Activated CD8-positive, alpha-beta T cell treated with anti-CD3 and anti-CD28 coated beads for 36 hours (primary cell): Measurements from ENCODE around the gene ACSL3. TPM values are rescaled to one million over a fixed set of nuclear protein-coding genes. Genes with fewer than 3 reads are reported as not detected.

Experiments used
- ATAC-seq: fragments of 200-7000 bp; cut with Tn5 transposase; one replicate; pipeline ENCODE4 v1.10.0; 2021; ENCODE audit warnings: mild to moderate bottlenecking, moderate library complexity
- CTCF ChIA-PET: fragments of 350-600 bp; sonication (Branson Sonifier 250); formaldehyde crosslinking; loops from one replicate; lab custom pipeline; 2021; ENCODE audit warnings: antibody characterized with exemption; lab: Charles Lee
- POLR2A ChIA-PET: fragments of 350-600 bp; sonication (Branson Sonifier 250); formaldehyde crosslinking; loops from one replicate; lab custom pipeline; 2021; ENCODE audit warnings: antibody characterized with exemption; lab: Charles Lee
- DNase-seq: peaks from one replicate; pipeline ENCODE4 v3.0.0-alpha.2; 2020
- H3K27ac Mint-ChIP-seq: one replicate; pipeline ENCODE4 v1.8.0; 2021; ENCODE audit warnings: mild to moderate bottlenecking, mixed read lengths
- H3K27me3 Mint-ChIP-seq: one replicate; pipeline ENCODE4 v1.8.0; 2021; ENCODE audit warnings: mixed read lengths
- H3K36me3 Mint-ChIP-seq: one replicate; pipeline ENCODE4 v1.8.0; 2021; ENCODE audit warnings: low read depth, mixed read lengths
- H3K4me1 Mint-ChIP-seq: one replicate; pipeline ENCODE4 v1.8.0; 2021; ENCODE audit warnings: low read depth, mixed read lengths
- H3K4me3 Mint-ChIP-seq: one replicate; pipeline ENCODE4 v1.8.0; 2021; ENCODE audit warnings: mild to moderate bottlenecking, moderate library complexity, mixed read lengths
- H3K9me3 Mint-ChIP-seq: one replicate; pipeline ENCODE4 v1.8.0; 2021; ENCODE audit warnings: mixed read lengths
- intact Hi-C: fragments of 100-400 bp; cut with micrococcal nuclease; formaldehyde crosslinking; loops from one replicate; pipeline ENCODE4 v1.10.0; 2022
- total RNA-seq, 2 experiments: library from RNA; stranded (reverse); gene quantifications; one replicate each; pipeline ENCODE4 v1.2.3, GENCODE V29; 2021
- TF ChIP-seq, protein P1 (sequence below): fragments of 200-600 bp; IDR thresholded peaks from one replicate; pipeline ENCODE4 v1.8.0; 2022; ENCODE audit warnings: antibody characterized with exemption, mild to moderate bottlenecking

The ACSL3 gene
- total RNA-seq, 2 experiments from 2014 or later: 43.8 to 44.6 TPM

DNA sequence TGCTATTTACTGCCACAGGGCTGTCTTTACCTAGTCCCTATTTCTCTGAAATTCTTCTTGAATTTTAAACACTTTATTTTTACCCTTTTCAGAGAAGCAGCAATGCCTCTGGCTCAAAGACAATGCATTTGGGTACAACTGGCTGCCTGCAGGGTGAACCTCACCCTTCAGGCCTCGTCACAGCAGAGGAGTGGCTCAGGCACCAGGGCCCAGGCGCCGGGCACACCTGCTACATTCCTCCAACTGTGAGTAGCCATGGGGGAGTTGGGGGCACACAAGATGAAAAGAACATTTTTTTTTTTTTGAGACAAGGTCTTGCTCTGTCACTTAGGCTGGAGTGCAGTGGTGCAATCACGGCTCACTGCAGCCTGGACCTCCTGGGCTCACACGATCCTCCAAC lies 116.3 kb downstream of the ACSL3 start:
- Mint-ChIP-seq H3K36me3 (no peaks in the 10 kb centered on the region), H3K4me1 (no peaks in the 10 kb centered on the region), H3K27ac (no peak overlapping the region), H3K27me3 (peaks cover 5% of the 10 kb centered on the region), H3K9me3 (no peaks in the 10 kb centered on the region), H3K4me3 (no peak overlapping the region)
- TF ChIP-seq, protein P1, sequence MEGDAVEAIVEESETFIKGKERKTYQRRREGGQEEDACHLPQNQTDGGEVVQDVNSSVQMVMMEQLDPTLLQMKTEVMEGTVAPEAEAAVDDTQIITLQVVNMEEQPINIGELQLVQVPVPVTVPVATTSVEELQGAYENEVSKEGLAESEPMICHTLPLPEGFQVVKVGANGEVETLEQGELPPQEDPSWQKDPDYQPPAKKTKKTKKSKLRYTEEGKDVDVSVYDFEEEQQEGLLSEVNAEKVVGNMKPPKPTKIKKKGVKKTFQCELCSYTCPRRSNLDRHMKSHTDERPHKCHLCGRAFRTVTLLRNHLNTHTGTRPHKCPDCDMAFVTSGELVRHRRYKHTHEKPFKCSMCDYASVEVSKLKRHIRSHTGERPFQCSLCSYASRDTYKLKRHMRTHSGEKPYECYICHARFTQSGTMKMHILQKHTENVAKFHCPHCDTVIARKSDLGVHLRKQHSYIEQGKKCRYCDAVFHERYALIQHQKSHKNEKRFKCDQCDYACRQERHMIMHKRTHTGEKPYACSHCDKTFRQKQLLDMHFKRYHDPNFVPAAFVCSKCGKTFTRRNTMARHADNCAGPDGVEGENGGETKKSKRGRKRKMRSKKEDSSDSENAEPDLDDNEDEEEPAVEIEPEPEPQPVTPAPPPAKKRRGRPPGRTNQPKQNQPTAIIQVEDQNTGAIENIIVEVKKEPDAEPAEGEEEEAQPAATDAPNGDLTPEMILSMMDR: no peak
- CTCF ChIA-PET: interaction anchor here (0.7 kb wide), 1 partner anchor 19 kb away, joined by 3 read pairs; no protein-coding TSS in a partner anchor
- POLR2A ChIA-PET: no interaction called here
- intact Hi-C loops: loop anchor here (10.0 kb wide), 1 partner anchor 128 kb away; no protein-coding TSS in a partner anchor
- DNase-seq: no peak
- ATAC-seq: no peak

DNA sequence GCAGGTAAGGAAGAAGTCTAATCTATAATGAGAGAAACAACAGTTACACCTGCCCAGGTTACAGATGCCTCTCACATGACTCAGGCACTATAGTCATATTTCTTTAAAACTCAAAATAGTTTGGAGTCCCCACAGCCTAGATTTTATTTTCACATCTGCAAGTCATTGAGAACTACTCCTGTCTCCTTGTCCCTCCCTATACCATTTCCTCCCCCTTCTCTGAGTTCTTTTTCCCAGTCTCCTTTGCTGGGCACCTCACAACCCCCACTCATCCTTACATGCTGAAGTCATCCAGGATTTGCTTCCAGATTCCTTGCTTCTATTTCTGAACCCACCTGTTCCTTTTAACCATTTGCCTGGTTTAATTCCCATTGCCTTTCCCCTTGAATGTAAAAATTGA lies 118.0 kb downstream of the ACSL3 start:
- no peak for ATAC-seq
- CTCF ChIA-PET: no interaction called here
- intact Hi-C loops: loop anchor here (10.0 kb wide), 1 partner anchor 126 kb away; no protein-coding TSS in a partner anchor

DNA sequence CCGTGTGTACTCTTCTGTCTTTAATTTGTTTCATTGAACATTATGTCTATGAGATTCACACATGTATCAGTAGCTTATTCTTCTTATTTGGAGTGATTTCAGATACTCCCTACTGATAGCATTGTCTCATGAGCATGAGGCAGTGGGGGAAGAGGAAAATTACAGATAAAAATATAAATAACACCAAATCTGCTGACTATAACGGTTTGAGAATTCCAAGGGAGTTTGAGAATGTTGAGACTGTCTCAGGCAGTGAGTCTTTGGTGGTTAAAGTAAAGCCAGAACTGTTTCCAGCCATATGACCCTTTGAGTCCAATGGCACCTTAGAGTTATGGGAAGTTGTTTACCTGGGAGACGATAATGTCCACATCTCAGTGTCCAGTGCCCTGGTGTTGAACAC lies 118.6 kb downstream of the ACSL3 start:
- ChIA-PET CTCF (interaction anchor here (0.6 kb wide), 1 partner anchor 238 kb away, joined by 3 read pairs; no protein-coding TSS in a partner anchor), POLR2A (no interaction called here)
- intact Hi-C loops: loop anchor here (10.0 kb wide), 1 partner anchor 125 kb away; no protein-coding TSS in a partner anchor
- H3K4me1 Mint-ChIP-seq: peaks cover 10% of the 10 kb centered on the region
- H3K27ac Mint-ChIP-seq: no peak overlapping the region
- no peaks in the 10 kb centered on the region for H3K9me3 Mint-ChIP-seq
- TF ChIP-seq, protein P1: no peak
- H3K4me3 Mint-ChIP-seq: no peak overlapping the region
- H3K36me3 Mint-ChIP-seq: no peaks in the 10 kb centered on the region
- peaks cover 15% of the 10 kb centered on the region for H3K27me3 Mint-ChIP-seq
- no peak for ATAC-seq
- DNase-seq: no peak

More for the DNA sequence above, 118.0 kb downstream of the ACSL3 start:
- Mint-ChIP-seq H3K4me1 (peaks cover 10% of the 10 kb centered on the region), H3K36me3 (no peaks in the 10 kb centered on the region), H3K27ac (no peak overlapping the region), H3K4me3 (no peak overlapping the region), H3K9me3 (no peaks in the 10 kb centered on the region), H3K27me3 (peaks cover 15% of the 10 kb centered on the region)
- POLR2A ChIA-PET: no interaction called here
- DNase-seq: no peak
- TF ChIP-seq, protein P1: no peak

DNA sequence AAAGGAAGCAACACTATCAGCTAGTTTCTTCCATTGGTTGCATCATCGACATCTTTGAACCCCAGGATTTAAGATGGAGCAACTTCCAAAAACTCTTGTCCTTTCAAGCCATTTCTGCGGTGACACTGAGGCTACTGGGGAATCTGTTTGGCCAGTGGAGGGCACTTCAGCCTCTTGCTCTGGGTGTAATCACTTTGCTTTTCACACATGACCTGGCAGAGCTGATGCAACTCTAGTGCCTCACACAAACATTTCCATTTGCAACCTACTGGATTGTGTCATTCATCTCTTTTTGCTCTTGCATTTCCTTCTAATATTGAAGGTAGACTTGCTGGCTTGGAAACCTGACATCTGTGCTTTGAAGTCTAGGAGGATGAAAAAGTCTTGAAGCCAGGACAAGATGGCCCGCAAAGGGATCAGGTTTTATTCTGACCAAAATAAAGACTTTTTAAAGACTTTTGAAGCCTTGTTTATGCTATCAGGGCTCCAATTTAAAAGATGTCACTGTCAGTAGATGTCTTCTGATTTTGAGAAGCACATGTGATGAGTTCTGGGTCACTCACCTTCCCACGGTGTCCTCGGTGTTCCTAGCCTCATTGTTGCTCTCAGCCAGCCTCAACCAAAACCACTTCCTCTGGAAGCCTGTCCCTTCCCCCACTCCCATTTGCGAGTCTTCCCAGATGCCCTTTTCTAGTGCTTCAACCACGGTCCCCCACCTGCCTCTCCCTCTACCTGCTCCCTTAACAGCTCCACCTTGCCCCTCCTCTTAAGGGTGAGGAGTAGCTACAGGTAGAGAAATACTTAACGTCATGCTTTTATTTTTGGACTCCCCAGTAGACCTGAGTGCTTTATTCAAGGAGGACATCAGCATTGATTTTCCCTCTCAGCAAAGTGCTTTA lies 121.4 kb downstream of the ACSL3 start:
- Mint-ChIP-seq H3K4me3 (no peak overlapping the region), H3K4me1 (peaks cover 10% of the 10 kb centered on the region), H3K27ac (peak overlapping the region; percentile 35), H3K36me3 (no peaks in the 10 kb centered on the region), H3K27me3 (peaks cover 22% of the 10 kb centered on the region), H3K9me3 (no peaks in the 10 kb centered on the region)
- ATAC-seq: peak; percentile 56
- intact Hi-C loops: no loop called here
- POLR2A ChIA-PET: interaction anchor here (1.1 kb wide), 1 partner anchor 15 kb away, joined by 3 read pairs; no protein-coding TSS in a partner anchor
- peak; percentile 30 for DNase-seq
- CTCF ChIA-PET: interaction anchor here (3.9 kb wide), 1 partner anchor 10 kb away, joined by 25 read pairs; no protein-coding TSS in a partner anchor
- TF ChIP-seq, protein P1: no peak

DNA sequence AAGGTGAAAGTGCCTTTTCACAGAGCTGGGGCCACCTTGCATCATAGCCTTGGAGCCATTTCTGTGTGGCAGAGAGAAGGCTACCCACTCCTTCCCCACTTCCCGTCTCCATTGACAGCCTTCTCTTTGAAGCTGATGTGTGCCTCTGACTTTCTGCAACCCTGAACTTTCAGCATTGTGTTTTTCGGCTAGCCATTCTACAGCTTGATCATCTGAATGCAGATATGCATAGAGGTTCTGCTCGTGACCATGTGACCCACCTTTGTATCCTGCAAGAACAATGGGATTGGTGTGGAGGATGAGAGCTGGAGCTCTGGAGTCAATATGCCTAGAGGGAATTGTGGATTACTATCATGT lies 122.1 kb downstream of the ACSL3 start:
- POLR2A ChIA-PET: no interaction called here
- intact Hi-C loops: no loop called here
- DNase-seq (no peak), ATAC-seq (no peak)
- Mint-ChIP-seq H3K9me3 (no peaks in the 10 kb centered on the region), H3K36me3 (no peaks in the 10 kb centered on the region), H3K27me3 (peaks cover 22% of the 10 kb centered on the region), H3K4me1 (peaks cover 10% of the 10 kb centered on the region), H3K27ac (no peak overlapping the region), H3K4me3 (no peak overlapping the region)
- TF ChIP-seq, protein P1: no peak
- CTCF ChIA-PET: interaction anchor here (3.9 kb wide), 1 partner anchor 11 kb away, joined by 25 read pairs; no protein-coding TSS in a partner anchor
